Thyroid gland (tissue), 4 donors: ENCODE data around the gene TUNAR.

ENCODE experiments used
- CTCF ChIP-seq, 6 experiments: fragments of 200-600 bp in 3 of 6; fragments of 450-650 bp in 3 of 6; sonication (generic) in 3 of 6; IDR thresholded peaks; one replicate each; pipeline ENCODE4 v1.5.1; 2016 to 2019; ENCODE audit warnings: antibody characterized with exemption in 6 of 6, mild to moderate bottlenecking in 2 of 6, inconsistent platforms in 1 of 6, moderate library complexity in 1 of 6
- POLR2A ChIP-seq, 2 donors: fragments of 450-650 bp; IDR thresholded peaks; one replicate each; pipeline ENCODE4 v1.6.1; 2017; ENCODE audit warnings: antibody characterized with exemption in 2 of 2, mild to moderate bottlenecking in 2 of 2, moderate library complexity in 1 of 2

GRCh38 chr14:95939335-95939734 is 62.7 kb downstream of the TUNAR start:
- TF ChIP-seq POLR2A (IDR thresholded peaks at IDR 0.05) (no peak), CTCF (IDR thresholded peaks at IDR 0.05) (no peak)
